Activated CD8-positive, alpha-beta memory T cell treated with anti-CD3 and anti-CD28 coated beads, Interleukin-2, amount 10 ng/mL, durations not matched to agents 7 days and 5 days (primary cell): ENCODE measurements around the gene ZPLD1. TPM values are rescaled to one million over a fixed set of nuclear protein-coding genes. Genes with fewer than 3 reads are reported as not detected.

Source experiments
- ATAC-seq: fragments of 150-1000 bp; cut with Tn5 transposase; one replicate; pipeline ENCODE4 v1.10.0; 2021; ENCODE audit warnings: moderate library complexity
- CTCF ChIA-PET: fragments of 350-600 bp; sonication (Branson Sonifier 250); formaldehyde crosslinking; loops from one replicate; lab custom pipeline; 2021; ENCODE audit warnings: antibody characterized with exemption; lab: Charles Lee
- DNase-seq: peaks from one replicate; pipeline ENCODE4 v3.0.0-alpha.2; 2020
- H3K27ac Mint-ChIP-seq: one replicate; pipeline ENCODE4 v1.8.0; 2021; ENCODE audit warnings: mild to moderate bottlenecking, mixed read lengths
- H3K27me3 Mint-ChIP-seq: one replicate; pipeline ENCODE4 v1.8.0; 2021; ENCODE audit warnings: mixed read lengths
- H3K36me3 Mint-ChIP-seq: one replicate; pipeline ENCODE4 v1.8.0; 2021; ENCODE audit warnings: mild to moderate bottlenecking, mixed read lengths
- H3K4me1 Mint-ChIP-seq: one replicate; pipeline ENCODE4 v1.8.0; 2021; ENCODE audit warnings: mixed read lengths
- H3K4me3 Mint-ChIP-seq: one replicate; pipeline ENCODE4 v1.8.0; 2021; ENCODE audit warnings: mild to moderate bottlenecking, moderate library complexity, mixed read lengths
- H3K9me3 Mint-ChIP-seq: one replicate; pipeline ENCODE4 v1.8.0; 2022; ENCODE audit warnings: low read depth, mixed read lengths
- total RNA-seq, 2 experiments: library from RNA; stranded (reverse); gene quantifications; one replicate each; pipeline ENCODE4 v1.2.3, GENCODE V29; 2021

The ZPLD1 gene
- total RNA-seq, 2 experiments from 2014 or later = not detected

DNA sequence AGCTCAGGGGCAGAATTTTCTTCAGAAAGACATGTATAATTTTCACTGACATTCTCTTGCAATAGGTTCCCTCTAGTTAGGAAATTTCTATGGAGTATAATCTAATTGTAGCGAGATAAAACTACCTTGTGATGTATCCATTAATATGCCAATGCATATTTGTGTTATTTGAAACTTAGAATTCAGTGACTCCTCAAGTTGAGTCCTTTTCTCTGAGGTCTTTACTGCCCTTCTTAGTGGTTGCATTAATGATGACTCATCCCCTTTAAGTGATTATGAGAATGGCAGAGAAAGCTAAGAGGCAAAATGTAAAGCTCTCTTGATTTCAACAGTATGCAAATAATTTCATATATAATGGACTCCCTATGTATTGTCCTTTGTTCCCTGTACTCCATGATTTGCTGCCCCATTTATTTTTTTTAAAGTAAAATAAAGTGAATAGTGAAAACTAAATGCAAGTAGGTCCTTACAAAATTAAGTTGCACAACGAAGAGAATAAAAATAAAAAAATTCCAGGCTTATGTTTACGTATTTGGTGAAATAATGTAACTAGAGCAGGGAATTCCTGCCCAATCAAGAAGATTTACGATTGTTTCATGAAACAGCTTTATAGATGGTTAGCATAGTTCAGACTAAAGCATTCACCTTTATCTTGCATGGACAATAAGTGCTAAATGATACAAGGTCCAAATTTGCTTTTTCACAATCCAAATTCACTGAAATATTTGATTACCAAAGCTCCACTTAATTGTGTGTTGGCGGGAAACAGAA, 78.1 kb downstream of the ZPLD1 start:
- no peak for ATAC-seq
- H3K9me3 Mint-ChIP-seq = no peaks in the 10 kb centered on the region
- H3K4me1 Mint-ChIP-seq = no peaks in the 10 kb centered on the region
- DNase-seq = no peak
- peaks cover 7% of the 10 kb centered on the region for H3K27me3 Mint-ChIP-seq
- CTCF ChIA-PET = no interaction called here
- H3K4me3 Mint-ChIP-seq = no peak overlapping the region
- H3K36me3 Mint-ChIP-seq = no peaks in the 10 kb centered on the region
- no peak overlapping the region for H3K27ac Mint-ChIP-seq

DNA sequence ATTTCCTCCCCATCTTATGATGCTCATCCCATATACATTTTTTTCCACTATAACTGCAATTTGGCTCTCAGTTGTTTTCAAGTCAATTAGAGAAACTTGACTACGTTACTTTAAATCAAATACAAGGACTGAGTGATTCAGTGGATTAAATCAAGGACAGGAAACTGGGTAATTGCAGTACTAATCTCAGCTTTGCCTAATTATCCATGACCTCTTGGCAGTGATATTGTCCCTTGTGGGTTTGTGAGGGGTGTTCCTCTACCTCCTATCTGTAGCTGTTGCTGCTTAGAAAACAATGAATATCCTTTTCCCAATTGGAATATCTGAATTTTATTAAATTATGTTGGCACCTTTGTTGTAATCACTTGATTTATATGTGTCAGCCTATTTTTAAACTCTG, 79.4 kb downstream of the ZPLD1 start:
- DNase-seq (no peak), ATAC-seq (no peak)
- Mint-ChIP-seq H3K9me3 (no peaks in the 10 kb centered on the region), H3K36me3 (no peaks in the 10 kb centered on the region), H3K4me3 (no peak overlapping the region), H3K27ac (no peak overlapping the region), H3K4me1 (no peaks in the 10 kb centered on the region), H3K27me3 (peaks cover 10% of the 10 kb centered on the region)
- CTCF ChIA-PET = no interaction called here

DNA sequence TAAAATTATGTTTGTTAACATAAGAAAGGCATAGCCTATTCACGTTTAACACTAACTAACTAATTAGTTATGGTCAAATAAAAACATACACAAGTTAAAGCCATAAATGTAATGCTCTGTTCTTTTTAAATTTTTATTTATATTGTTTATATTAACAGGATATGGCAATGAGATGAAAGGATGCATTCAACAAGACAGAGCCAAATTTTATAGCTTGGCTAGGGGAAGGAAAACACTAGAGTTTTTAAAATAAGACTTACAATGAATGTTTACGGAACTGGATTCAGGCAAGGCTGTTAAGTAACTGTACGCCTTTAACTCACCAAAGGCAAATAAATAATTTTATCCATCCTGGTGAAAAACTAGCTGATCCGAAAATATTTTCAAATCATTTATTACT, 86.4 kb downstream of the ZPLD1 start:
- no peak for ATAC-seq
- H3K9me3 Mint-ChIP-seq = no peaks in the 10 kb centered on the region
- no peak for DNase-seq
- H3K27me3 Mint-ChIP-seq = peaks cover 15% of the 10 kb centered on the region
- H3K4me1 Mint-ChIP-seq = no peaks in the 10 kb centered on the region
- H3K4me3 Mint-ChIP-seq = no peak overlapping the region
- no peak overlapping the region for H3K27ac Mint-ChIP-seq
- CTCF ChIA-PET = no interaction called here
- no peaks in the 10 kb centered on the region for H3K36me3 Mint-ChIP-seq

DNA sequence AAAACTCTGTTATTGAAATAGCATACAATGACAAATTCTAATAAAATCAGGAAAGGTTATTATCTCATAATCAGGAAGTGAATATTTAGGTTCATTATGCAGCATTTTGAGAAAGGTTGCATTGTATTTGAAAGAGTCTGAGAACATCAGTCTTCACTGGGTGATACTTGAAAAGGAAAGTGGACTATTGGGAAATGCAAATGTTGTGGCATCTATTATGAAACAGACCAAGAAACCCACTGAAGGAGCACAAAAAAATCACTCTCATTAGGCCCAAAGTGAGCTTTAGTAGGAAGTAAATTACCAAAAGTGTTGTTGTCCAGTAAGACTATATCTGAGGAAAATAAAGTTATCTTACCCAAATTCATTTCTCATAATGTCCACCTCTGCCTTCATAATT, 90.8 kb downstream of the ZPLD1 start:
- CTCF ChIA-PET = no interaction called here
- Mint-ChIP-seq H3K36me3 (no peaks in the 10 kb centered on the region), H3K27me3 (peaks cover 11% of the 10 kb centered on the region), H3K9me3 (no peaks in the 10 kb centered on the region), H3K4me3 (no peak overlapping the region), H3K27ac (no peak overlapping the region), H3K4me1 (no peaks in the 10 kb centered on the region)
- ATAC-seq (no peak), DNase-seq (no peak)

DNA sequence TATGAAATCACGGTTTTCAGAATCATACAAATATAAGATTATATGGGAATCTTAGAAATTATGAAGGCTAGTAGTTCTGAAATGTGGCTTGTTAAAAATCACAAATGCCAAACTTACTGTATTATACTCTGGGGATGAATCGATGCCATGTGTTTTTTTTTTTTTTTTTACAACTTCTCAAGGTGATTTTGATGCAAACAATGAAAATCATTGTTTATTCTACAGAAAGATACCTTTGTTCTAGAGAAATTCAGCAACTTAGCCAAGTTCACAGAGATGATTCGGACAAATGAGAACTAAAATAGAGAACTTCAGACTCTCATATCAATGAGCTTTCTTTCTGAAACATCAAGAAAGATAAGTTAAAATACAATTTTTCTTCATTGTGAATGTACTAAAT, 92.0 kb downstream of the ZPLD1 start:
- no peak for ATAC-seq
- no peak overlapping the region for H3K27ac Mint-ChIP-seq
- CTCF ChIA-PET = interaction anchor here (1.1 to 4.2 kb wide), 2 partner anchors 10 to 298 kb away, joined by 3 to 26 read pairs; no protein-coding TSS in a partner anchor

DNA sequence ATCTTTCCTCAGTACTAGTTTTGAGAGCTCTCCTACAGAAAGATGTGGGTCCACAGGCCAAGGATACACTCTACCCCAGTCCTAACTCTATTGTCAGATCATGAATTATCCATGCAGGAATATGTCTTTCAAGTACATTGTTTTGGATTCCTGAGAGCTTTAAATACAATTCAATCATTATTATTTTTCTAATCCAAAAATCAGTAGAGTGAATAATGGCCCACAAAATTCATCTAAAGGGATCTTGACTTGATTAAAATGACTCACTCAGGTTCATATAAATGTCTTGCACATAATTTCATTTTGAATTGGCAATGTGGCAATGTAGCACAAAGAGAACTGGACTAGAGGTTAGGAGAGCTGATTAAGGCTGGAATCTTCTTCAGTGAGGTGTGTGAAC, 93.9 kb downstream of the ZPLD1 start:
- no peak overlapping the region for H3K27ac Mint-ChIP-seq
- no peak overlapping the region for H3K4me3 Mint-ChIP-seq
- CTCF ChIA-PET = interaction anchor here (4.2 kb wide), 1 partner anchor 300 kb away, joined by 26 read pairs; no protein-coding TSS in a partner anchor
- H3K27me3 Mint-ChIP-seq = peaks cover 11% of the 10 kb centered on the region
- no peak for ATAC-seq
- peaks cover 3% of the 10 kb centered on the region for H3K4me1 Mint-ChIP-seq
- DNase-seq = no peak
- H3K9me3 Mint-ChIP-seq = no peaks in the 10 kb centered on the region
- H3K36me3 Mint-ChIP-seq = no peaks in the 10 kb centered on the region

More for the DNA sequence above, 92.0 kb downstream of the ZPLD1 start:
- peaks cover 11% of the 10 kb centered on the region for H3K27me3 Mint-ChIP-seq
- no peaks in the 10 kb centered on the region for H3K36me3 Mint-ChIP-seq
- no peaks in the 10 kb centered on the region for H3K9me3 Mint-ChIP-seq
- H3K4me1 Mint-ChIP-seq = no peaks in the 10 kb centered on the region
- H3K4me3 Mint-ChIP-seq = no peak overlapping the region
- no peak for DNase-seq
